HCT116 (cell line): ENCODE measurements around the gene ALKBH6. TPM values are rescaled to one million over a fixed set of nuclear protein-coding genes. Genes with fewer than 3 reads are reported as not detected.

Source experiments
- ATAC-seq: fragments of 200-7000 bp; cut with Tn5 transposase; 2 replicates; pipeline ENCODE4 v1.9.1; 2020; ENCODE audit warnings: mild to moderate bottlenecking, moderate library complexity
- BruUV-seq: library from RNA; stranded (reverse); fragments of 400-500 nt; replicated peaks from 2 replicates; lab custom pipeline; 2021; lab: Mats Ljungman, UMichigan
- CTCF ChIA-PET: fragments of 300-600 bp; sonication (Branson Sonifier 250); formaldehyde crosslinking; loops from one replicate; lab custom pipeline; 2021; ENCODE audit warnings: antibody characterized with exemption; lab: Charles Lee
- POLR2A ChIA-PET: fragments of 300-600, 350-600 bp; sonication (Branson Sonifier 250); formaldehyde crosslinking; loops from one replicate; lab custom pipeline; 2021; ENCODE audit warnings: antibody characterized with exemption; lab: Charles Lee
- RAD21 ChIA-PET, 2 experiments: fragments of 300-600 bp; sonication (Branson Sonifier 250); formaldehyde crosslinking; loops; one replicate each; lab custom pipeline; 2023; ENCODE audit warnings: low total read pairs in 2 of 2; ENCODE audit not compliant: uncharacterized antibody in 2 of 2, unreplicated experiment in 2 of 2, low non-redundant PET in 1 of 2; lab: Charles Lee
- DNase-seq: peaks from one replicate; pipeline ENCODE4 v3.0.0-alpha.2; 2010; ENCODE audit warnings: low read depth, low spot score
- H2AFZ ChIP-seq: fragments of 200-600 bp; shearing (Covaris generic), sonication (generic); 2 replicates; pipeline ENCODE4 v1.6.1; 2017; ENCODE audit warnings: low read depth, mixed run types, mixed read lengths, antibody characterized with exemption, low read length; ENCODE audit not compliant: poor library complexity, severe bottlenecking
- H3K27ac ChIP-seq: 2 replicates; pipeline ENCODE4 v1.5.1; 2012; ENCODE audit warnings: low read depth, low read length
- H3K27me3 ChIP-seq: fragments of 200-600 bp; sonication (generic); 2 replicates; pipeline ENCODE4 v1.6.1; 2016; ENCODE audit warnings: mixed run types, low read length, mixed read lengths; ENCODE audit not compliant: insufficient read depth
- H3K36me3 ChIP-seq, 2 experiments: fragments of 200-500 bp in 1 of 2; fragments of 200-600 bp in 1 of 2; sonication (Bioruptor generic) in 1 of 2; sonication (generic) in 1 of 2; 2 replicates each; pipeline versions ENCODE4 v1.5.1 to v1.6.1; 2014 to 2016; ENCODE audit warnings: low read length in 2 of 2, inconsistent platforms in 1 of 2, mixed read lengths in 1 of 2, mixed run types in 1 of 2; ENCODE audit not compliant: insufficient read depth in 2 of 2, control insufficient read depth in 1 of 2
- H3K4me1 ChIP-seq, 2 experiments: fragments of 200-600 bp in 1 of 2; sonication (generic) in 1 of 2; 2 replicates each; pipeline versions ENCODE4 v1.5.1 to v1.6.1; 2012 to 2017; ENCODE audit warnings: low read length in 2 of 2, inconsistent platforms in 1 of 2, mild to moderate bottlenecking in 1 of 2, mixed read lengths in 1 of 2, mixed run types in 1 of 2, moderate library complexity in 1 of 2; ENCODE audit not compliant: insufficient read depth in 2 of 2, control insufficient read depth in 1 of 2
- H3K4me2 ChIP-seq: fragments of 200-600 bp; sonication (generic); 2 replicates; pipeline ENCODE4 v1.6.1; 2017; ENCODE audit warnings: mixed run types, low read length, mixed read lengths
- H3K4me3 ChIP-seq, 2 experiments: fragments of 200-600 bp in 1 of 2; sonication (generic) in 1 of 2; replicated peaks in 1 of 2; 2 replicates each; pipeline ENCODE4 v1.5.1; 2011 to 2016; ENCODE audit warnings: low read length in 2 of 2, control low read depth in 1 of 2, low read depth in 1 of 2, mild to moderate bottlenecking in 1 of 2, mixed read lengths in 1 of 2, mixed run types in 1 of 2
- H3K79me2 ChIP-seq: fragments of 200-600 bp; sonication (generic); 2 replicates; pipeline ENCODE4 v1.6.1; 2017; ENCODE audit warnings: mild to moderate bottlenecking, mixed run types, low read length, moderate library complexity, mixed read lengths; ENCODE audit not compliant: insufficient read depth
- H3K9ac ChIP-seq: fragments of 200-600 bp; sonication (generic); 2 replicates; pipeline ENCODE4 v1.6.1; 2016; ENCODE audit warnings: low read length, mixed read lengths
- H3K9me2 ChIP-seq: fragments of 200-600 bp; sonication (generic), shearing (Covaris generic); 2 replicates; pipeline ENCODE4 v1.6.1; 2017; ENCODE audit warnings: mixed run types, mild to moderate bottlenecking, moderate library complexity; ENCODE audit not compliant: insufficient read depth
- H3K9me3 ChIP-seq, 2 experiments: fragments of 200-500 bp in 1 of 2; fragments of 200-600 bp in 1 of 2; sonication (Bioruptor generic) in 1 of 2; sonication (generic) in 1 of 2; 2 replicates each; pipeline ENCODE4 v1.6.1; 2014 to 2017; ENCODE audit warnings: low read length in 2 of 2, mixed read lengths in 2 of 2, inconsistent platforms in 1 of 2, low read depth in 1 of 2, mild to moderate bottlenecking in 1 of 2, mixed run types in 1 of 2, moderate library complexity in 1 of 2; ENCODE audit not compliant: control insufficient read depth in 1 of 2, insufficient read depth in 1 of 2
- H4K20me1 ChIP-seq: fragments of 200-600 bp; sonication (generic), shearing (Covaris generic); 2 replicates; pipeline ENCODE4 v1.6.1; 2017; ENCODE audit warnings: mixed run types, mild to moderate bottlenecking, moderate library complexity; ENCODE audit not compliant: insufficient read depth
- CEBPB ChIP-seq: IDR thresholded peaks from 2 replicates; pipeline ENCODE4 v1.6.1; 2012; ENCODE audit warnings: low read depth
- MAX ChIP-seq: IDR thresholded peaks from 2 replicates; pipeline ENCODE4 v1.6.1; 2012
- POLR2A ChIP-seq: IDR thresholded peaks from 2 replicates; pipeline ENCODE4 v1.7.0; 2011; ENCODE audit warnings: borderline replicate concordance; ENCODE audit not compliant: insufficient read depth, insufficient read length; ENCODE audit errors: extremely low read depth
- POLR2AphosphoS5 ChIP-seq: IDR thresholded peaks from 2 replicates; pipeline ENCODE4 v1.6.1; 2011; ENCODE audit warnings: mild to moderate bottlenecking, low read depth, low read length, moderate library complexity
- RAD21 ChIP-seq: IDR thresholded peaks from 2 replicates; pipeline ENCODE4 v1.6.1; 2012; ENCODE audit warnings: low read depth, mild to moderate bottlenecking
- REST ChIP-seq: IDR thresholded peaks from 2 replicates; pipeline ENCODE4 v1.6.1; 2012; ENCODE audit warnings: low read depth
- TCF7L2 ChIP-seq: IDR thresholded peaks from 2 replicates; pipeline ENCODE4 v1.7.0; 2011; ENCODE audit warnings: borderline replicate concordance, inconsistent platforms; ENCODE audit not compliant: insufficient read depth, insufficient read length; ENCODE audit errors: extremely low read depth
- ZBTB33 ChIP-seq: IDR thresholded peaks from 2 replicates; pipeline ENCODE4 v1.6.1; 2011; ENCODE audit warnings: mild to moderate bottlenecking, low read length, moderate library complexity; ENCODE audit not compliant: insufficient replicate concordance; ENCODE audit errors: extremely low read depth
- intact Hi-C: fragments of 100-400 bp; cut with micrococcal nuclease; formaldehyde crosslinking; loops from 2 replicates; pipeline ENCODE4 v1.10.0; 2022
- total RNA-seq: library from RNA; stranded (reverse); gene quantifications from one replicate; pipeline ENCODE4 v1.2.1, GENCODE V29; 2021; ENCODE audit not compliant: unreplicated experiment
- TF ChIP-seq, protein P1 (sequence below), 3 experiments: fragments of 200-600 bp in 1 of 3; sonication (generic) in 1 of 3; IDR thresholded peaks in 2 of 3; conservative IDR thresholded peaks in 1 of 3; 2 replicates each; pipeline ENCODE4 v1.5.1; 2012 to 2017; ENCODE audit warnings: low read depth in 2 of 3, low read length in 2 of 3, antibody characterized with exemption in 1 of 3, borderline replicate concordance in 1 of 3, control low read depth in 1 of 3, mild to moderate bottlenecking in 1 of 3, mixed read lengths in 1 of 3, mixed run types in 1 of 3, moderate library complexity in 1 of 3; ENCODE audit not compliant: insufficient read depth in 1 of 3

The ALKBH6 gene
- total RNA-seq, 1 experiment from 2014 or later, result 28.6 TPM

- DNase-seq (peak; percentile 97), ATAC-seq (peak; percentile 86)
- Histone ChIP-seq H3K9me2 (no peaks in the 10 kb centered on the region), H3K4me3 (peak within 1 kb of the TSS; percentile 51 to 74), H3K9me3 (no peaks in the 10 kb centered on the region), H3K36me3 (no peaks in the 10 kb centered on the region), H3K27me3 (no peaks in the 10 kb centered on the region), H3K79me2 (peaks cover 33% of the 10 kb centered on the region)
- intact Hi-C loops, result loop anchor here (10.0 kb wide), 1 partner anchor 169 kb away; no protein-coding TSS in a partner anchor
- BruUV-seq, result no TSS peak
- POLR2A ChIA-PET, result interaction anchor here (0.6 to 1.6 kb wide), 4 partner anchors 10 to 1663 kb away, joined by 3 to 4 read pairs (median 4); partner anchors contain the start of gene POLR2I
- peak; percentile 93 for TF ChIP-seq MAX
- no peak for TF ChIP-seq ZBTB33
- no peak for TF ChIP-seq REST
- TF ChIP-seq CEBPB, result no peak
- TF ChIP-seq RAD21, result 0 out of 2 replicates have a peak, but pooled peaks have one; percentile 11
- TF ChIP-seq, protein P1, sequence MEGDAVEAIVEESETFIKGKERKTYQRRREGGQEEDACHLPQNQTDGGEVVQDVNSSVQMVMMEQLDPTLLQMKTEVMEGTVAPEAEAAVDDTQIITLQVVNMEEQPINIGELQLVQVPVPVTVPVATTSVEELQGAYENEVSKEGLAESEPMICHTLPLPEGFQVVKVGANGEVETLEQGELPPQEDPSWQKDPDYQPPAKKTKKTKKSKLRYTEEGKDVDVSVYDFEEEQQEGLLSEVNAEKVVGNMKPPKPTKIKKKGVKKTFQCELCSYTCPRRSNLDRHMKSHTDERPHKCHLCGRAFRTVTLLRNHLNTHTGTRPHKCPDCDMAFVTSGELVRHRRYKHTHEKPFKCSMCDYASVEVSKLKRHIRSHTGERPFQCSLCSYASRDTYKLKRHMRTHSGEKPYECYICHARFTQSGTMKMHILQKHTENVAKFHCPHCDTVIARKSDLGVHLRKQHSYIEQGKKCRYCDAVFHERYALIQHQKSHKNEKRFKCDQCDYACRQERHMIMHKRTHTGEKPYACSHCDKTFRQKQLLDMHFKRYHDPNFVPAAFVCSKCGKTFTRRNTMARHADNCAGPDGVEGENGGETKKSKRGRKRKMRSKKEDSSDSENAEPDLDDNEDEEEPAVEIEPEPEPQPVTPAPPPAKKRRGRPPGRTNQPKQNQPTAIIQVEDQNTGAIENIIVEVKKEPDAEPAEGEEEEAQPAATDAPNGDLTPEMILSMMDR (IDR thresholded peaks at IDR 0.05 in 2 of 3, conservative IDR thresholded peaks at IDR 0.05 in 1 of 3; ENCODE audit: borderline replicate concordance in 1 of 3, insufficient read depth in 1 of 3, low read depth in 2 of 3, low read length in 2 of 3), result peak in 2 of 3 experiments; percentile 49; a peak in 2 of 6 replicates
- TF ChIP-seq TCF7L2, result peak; percentile 71
- peak; percentile 69 for TF ChIP-seq POLR2AphosphoS5
- peak; percentile 56 for TF ChIP-seq POLR2A
- TF ChIP-seq, all 23 proteins: peak for 6
- CTCF ChIA-PET, result interaction anchor here (1.1 to 1.2 kb wide), 3 partner anchors 14 to 121 kb away, joined by 3 read pairs; partner anchors contain the start of gene ALKBH6
- Histone ChIP-seq H3K9ac (peak within 1 kb of the TSS; percentile 73), H3K4me2 (peak within 1 kb of the TSS; percentile 94), H2AFZ (no peak within 1 kb of the TSS), H4K20me1 (no peaks in the 10 kb centered on the region), H3K4me1 (peaks cover 19 to 43% of the 10 kb centered on the region in 2 experiments), H3K27ac (peak within 1 kb of the TSS; percentile 95)
- RAD21 ChIA-PET, result interaction anchor here (0.6 to 0.9 kb wide), 2 partner anchors 40 to 185 kb away, joined by 3 to 6 read pairs; partner anchors contain the start of gene ALKBH6 (in 1 of the 2)
These were observed 40.2 kb upstream of the ALKBH6 start, which contains the start of gene THAP8 for GRCh38 chr19:36054119-36054732. Gene THAP8, minus strand, starts transcription at chr19:36054285. Its CDS starts 68 bp downstream, at chr19:36054217.
